LHCN-M2 (cell line): ENCODE data around the gene RNASE3. TPM values are rescaled to one million over a fixed set of nuclear protein-coding genes. Genes with fewer than 3 reads are reported as not detected.
"Not testable (repeated sequence)": the region's sequence is repeated elsewhere in the genome, so short reads cannot be mapped to it uniquely, and the experiment has no call there.

Experiments
- DNase-seq: peaks from one replicate; pipeline ENCODE4 v3.0.0-alpha.2; 2012; ENCODE audit warnings: low read depth
- polyA plus RNA-seq: library from polyadenylated mRNA; unstranded; fragments of >200 nt; gene quantifications from one replicate; pipeline ENCODE4 v1.2.1, GENCODE V29; 2012; ENCODE audit warnings: missing spikeins
- total RNA-seq: library from RNA; depleted of rRNA; stranded (reverse); fragments of >200 nt; gene quantifications from 2 replicates; pipeline ENCODE4 v1.2.3, GENCODE V29; 2014; rRNA removed

Gene RNASE3
- total RNA-seq, result not detected in 2 replicates
- polyA plus RNA-seq, result not detected

- DNase-seq, result not testable (repeated sequence)
Measured at GRCh38 chr14:20891126-20891825, at the start of gene RNASE3. Gene RNASE3 (plus strand): TSS chr14:20891385. CDS start chr14:20891687, 302 bp downstream.

- no peak for DNase-seq
Measured at GRCh38 chr14:20846560-20846959, 44.6 kb upstream of the RNASE3 start.

- peak; percentile 14 for DNase-seq
Measured at GRCh38 chr14:20848316-20848954, 42.8 kb upstream of the RNASE3 start.

GRCh38 chr14:20848955-20849570, 42.1 kb upstream of the RNASE3 start:
- DNase-seq, result no peak

- no peak for DNase-seq
Measured at GRCh38 chr14:20853042-20853441, 38.1 kb upstream of the RNASE3 start.

GRCh38 chr14:20855652-20856291, 35.4 kb upstream of the RNASE3 start:
- DNase-seq, result peak; percentile 56

- DNase-seq, result no peak
Measured at GRCh38 chr14:20857207-20857606, 34.0 kb upstream of the RNASE3 start.

- DNase-seq, result peak; percentile 32
Measured at GRCh38 chr14:20857630-20858261, 33.4 kb upstream of the RNASE3 start.

- no peak for DNase-seq
Measured at GRCh38 chr14:20866194-20866593, 25.0 kb upstream of the RNASE3 start.

- no peak for DNase-seq
Measured at GRCh38 chr14:20866963-20867362, 24.2 kb upstream of the RNASE3 start.

- DNase-seq, result peak; percentile 52
Measured at GRCh38 chr14:20873370-20874177, 17.6 kb upstream of the RNASE3 start.

- no peak for DNase-seq
Measured at GRCh38 chr14:20877016-20877415, 14.2 kb upstream of the RNASE3 start.

GRCh38 chr14:20878695-20879094, 12.5 kb upstream of the RNASE3 start:
- DNase-seq, result no peak

- not testable (repeated sequence) for DNase-seq
Measured at GRCh38 chr14:20881229-20881628, 10.0 kb upstream of the RNASE3 start.

- DNase-seq, result not testable (repeated sequence)
Measured at GRCh38 chr14:20882787-20883186, 8.4 kb upstream of the RNASE3 start.

- not testable (repeated sequence) for DNase-seq
Measured at GRCh38 chr14:20888411-20888810, 2.8 kb upstream of the RNASE3 start.

GRCh38 chr14:20895322-20895721, 4.1 kb downstream of the RNASE3 start:
- DNase-seq, result not testable (repeated sequence)

- no peak for DNase-seq
Measured at GRCh38 chr14:20904393-20905029, 13.3 kb downstream of the RNASE3 start.

- no peak for DNase-seq
Measured at GRCh38 chr14:20905676-20906075, 14.5 kb downstream of the RNASE3 start.

- DNase-seq, result no peak
Measured at GRCh38 chr14:20907214-20907613, 16.0 kb downstream of the RNASE3 start.
